HG03460 (cell line): ENCODE data around the gene DOP1A.
A peak's percentile ranks its signal among the peaks of the same experiment; 100 is the strongest.

Experiments
- ATAC-seq: cut with Tn5 transposase; IDR thresholded peaks from one replicate; pipeline ENCODE4 v1.9.1; 2021; ENCODE audit not compliant: unreplicated experiment

DOP1A gene

DNA sequence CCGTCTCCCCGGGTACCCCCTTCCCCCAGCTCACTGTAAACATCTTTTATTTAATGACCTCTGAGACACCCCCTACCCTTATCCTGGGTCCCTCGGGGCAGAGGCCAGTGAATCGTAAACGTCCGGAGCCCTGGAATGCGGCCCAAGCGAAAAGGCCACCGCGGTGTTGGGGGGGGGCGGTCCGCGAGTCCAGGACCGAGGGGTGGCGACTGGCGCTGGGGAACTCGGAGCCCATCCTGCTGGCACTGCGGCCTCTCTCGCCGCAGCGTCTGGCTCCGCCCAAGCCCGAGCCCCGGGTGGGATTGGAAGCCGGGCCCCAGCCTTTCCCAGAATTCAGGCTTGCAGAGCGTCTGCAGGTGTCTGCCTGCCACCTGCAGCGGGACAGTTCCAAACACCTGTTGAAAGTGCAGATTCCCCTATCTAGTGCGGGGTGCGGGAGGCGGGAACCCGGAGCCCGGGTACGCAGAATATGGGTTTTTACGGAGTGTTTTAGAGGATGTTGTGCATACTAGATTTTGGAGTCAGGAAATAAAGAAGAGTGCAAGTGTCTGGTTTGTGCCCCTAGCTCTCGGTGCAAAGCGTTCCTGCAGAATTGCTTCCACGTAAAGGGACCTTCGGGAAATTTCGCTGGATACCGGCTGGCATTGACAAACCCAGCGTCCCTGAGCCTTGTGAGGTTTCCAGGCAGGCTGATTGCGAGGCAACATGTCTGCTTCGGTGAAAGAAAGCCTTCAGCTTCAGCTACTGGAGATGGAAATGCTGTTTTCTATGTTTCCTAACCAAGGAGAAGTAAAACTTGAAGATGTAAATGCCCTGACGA is 126.5 kb downstream of the DOP1A start:
- peak; percentile 38 for ATAC-seq

DNA sequence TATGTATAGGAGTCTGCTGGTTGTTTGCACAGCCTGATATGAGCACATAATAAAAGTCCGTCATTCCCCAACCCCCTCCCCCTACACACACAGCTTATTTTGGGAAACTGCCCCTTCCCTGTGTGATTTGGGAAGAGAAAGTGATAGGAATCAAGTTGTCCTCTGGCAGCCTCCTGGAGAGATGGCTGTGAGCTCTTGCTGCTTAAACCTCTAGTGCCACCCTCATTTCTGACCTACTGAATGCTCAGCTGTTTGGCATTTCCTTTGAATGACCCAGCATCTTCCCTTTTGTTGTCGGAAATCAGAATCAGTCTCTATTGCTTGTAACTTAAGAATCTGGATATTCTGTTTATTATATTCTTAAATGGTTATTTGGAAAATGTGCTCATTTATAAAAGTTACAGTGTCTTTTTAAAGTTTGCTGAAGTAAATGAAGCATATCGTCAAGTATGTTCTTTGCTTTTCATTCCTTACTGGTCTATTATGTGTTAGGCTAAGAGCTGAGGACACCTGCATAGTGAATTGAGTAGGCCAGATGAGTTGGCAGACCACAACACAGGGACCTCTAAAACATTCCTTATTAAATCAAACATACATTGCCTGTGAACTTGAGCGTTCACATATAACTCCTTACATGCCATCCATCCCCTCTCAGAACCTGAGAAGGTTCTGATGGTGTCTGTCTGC is 131.2 kb downstream of the DOP1A start:
- no peak for ATAC-seq

DNA sequence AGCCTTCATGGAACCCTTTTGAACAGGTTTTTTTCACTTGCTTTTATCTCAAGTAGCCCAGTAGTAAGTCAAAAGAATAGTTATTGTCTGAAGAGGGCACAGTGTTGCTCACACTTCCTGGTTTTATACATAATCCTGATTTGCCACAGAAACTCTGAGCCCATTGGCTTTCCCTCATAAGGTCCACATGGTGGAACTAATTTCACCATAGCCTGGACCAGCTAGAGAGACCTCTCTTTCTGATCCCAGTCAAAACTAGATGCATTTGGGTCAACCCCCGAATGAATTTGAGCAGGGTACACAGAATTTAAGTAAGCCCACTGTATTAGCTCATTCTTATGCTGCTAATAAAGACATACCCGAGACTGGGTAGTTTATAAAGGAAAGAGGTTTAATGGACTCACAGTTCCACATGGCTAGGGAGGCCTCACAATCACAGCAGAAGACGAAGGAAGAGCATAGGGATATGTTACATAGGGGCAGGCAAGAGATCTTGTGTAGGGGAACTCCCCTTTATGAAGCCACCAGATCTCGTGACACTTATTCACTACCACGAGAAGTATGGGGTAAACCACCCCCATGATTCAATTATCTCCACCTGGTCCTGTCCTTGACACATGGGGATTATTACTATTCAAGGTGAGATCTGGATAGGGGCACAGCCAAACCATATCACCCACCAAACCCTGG is 131.8 kb downstream of the DOP1A start:
- ATAC-seq = no peak

DNA sequence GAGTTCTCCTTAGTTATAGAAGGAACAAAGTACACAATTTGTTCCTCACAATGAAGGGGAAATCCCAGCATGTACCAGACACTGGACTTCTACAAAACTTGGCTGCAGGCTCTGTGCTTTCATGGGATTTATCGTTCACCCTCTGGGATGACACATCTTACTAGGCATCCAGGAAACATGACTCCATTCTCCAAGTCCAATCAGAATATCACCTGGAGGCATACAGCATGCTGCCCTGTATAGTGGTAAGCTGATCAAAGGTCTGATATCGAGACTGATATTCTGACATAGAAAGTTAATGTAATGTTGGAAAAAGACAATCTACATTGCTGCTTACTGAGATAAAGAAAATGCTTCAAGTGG is 132.4 kb downstream of the DOP1A start:
- ATAC-seq = no peak

DNA sequence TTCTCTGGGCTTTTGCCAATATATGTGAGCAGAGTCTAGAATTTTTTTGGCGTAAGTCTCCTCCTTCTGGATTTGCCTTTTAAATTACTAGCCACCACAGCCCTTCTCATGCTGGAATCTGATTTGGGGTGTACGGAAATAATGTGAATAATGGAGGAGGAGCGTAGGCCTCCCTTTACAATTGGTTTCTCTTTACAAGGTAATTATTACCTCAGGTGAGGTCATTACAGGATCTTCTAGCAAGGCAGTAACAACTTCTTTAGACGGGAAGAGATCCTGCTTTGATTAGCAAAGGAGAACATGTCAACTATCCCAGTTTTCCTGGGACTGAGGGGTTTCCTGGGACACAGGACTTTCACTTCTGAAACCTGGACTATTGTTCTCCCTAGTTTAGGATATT is 134.6 kb downstream of the DOP1A start:
- ATAC-seq = no peak

DNA sequence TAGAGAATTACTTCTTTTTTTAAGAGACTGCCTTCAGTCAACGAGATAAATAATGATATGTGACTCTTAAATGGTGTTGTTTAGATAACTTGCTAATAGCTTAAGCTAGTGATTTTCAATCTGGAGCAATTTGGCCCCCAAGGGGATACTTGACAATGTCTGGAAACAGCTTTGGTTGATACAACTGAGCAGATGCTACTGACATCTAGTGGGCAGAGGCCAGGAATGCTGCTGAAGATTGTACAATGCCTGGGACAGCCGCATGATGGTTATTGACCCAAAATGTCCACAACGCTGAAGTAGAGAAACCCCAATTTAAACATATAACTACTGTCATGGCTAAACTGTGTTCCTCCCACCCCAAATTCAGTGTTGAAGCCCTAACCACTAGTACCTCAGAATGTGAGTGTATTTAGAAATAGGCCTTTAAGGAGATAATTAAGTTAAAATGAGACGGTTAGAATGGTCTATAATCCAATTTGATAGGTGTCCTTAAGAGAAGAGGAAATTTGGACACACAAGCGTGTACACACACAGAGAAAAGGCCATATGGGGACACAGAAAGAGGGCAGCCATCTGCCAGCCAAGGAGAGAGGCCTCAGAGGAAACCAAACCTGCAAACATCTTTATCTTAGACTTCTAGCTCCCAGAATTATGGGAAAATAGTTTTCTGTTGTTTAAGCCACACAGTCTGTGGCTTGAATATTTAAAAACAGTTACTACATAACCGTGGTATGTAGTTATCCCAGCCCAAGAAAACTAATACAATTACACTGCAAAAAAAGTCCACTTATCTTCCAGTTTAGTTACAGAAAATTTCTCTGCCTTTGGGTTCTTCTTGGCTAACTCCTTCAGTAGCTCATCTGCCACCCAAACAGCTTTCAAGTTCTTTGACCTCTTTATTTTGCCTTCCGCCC is 147.9 kb downstream of the DOP1A start:
- ATAC-seq = peak; percentile 100

DNA sequence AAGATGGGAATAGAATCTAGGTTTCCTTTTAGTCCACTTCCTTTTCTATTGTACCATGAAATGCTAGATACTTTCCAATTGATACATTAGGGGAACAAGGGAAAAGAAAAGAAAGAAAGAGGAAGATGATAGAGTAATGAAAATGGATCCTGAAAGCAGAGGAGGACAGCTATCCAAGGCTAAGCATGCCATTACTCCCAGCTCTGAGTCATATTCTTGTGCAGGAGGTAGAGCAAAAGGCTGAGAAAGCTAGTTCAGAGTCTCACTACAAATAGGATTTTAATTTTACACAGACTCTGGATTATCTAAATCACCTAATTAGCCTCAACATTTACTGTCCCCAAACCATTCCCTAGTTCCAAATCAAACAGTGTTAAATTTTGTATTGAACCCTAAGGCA is 149.3 kb downstream of the DOP1A start:
- ATAC-seq = no peak
